HL-60 (cell line): Measurements from ENCODE around the gene TM4SF1.

Experiments used
- DNase-seq, 2 experiments: peaks; one replicate each; pipeline ENCODE4 v3.0.0-alpha.2; 2010 to 2020; ENCODE audit warnings: low read depth in 1 of 2, low spot score in 1 of 2
- H3K27ac ChIP-seq: fragments of 250-450 bp; sonication (Bioruptor Pico); replicated peaks from 2 replicates; pipeline ENCODE4 v1.5.1; 2020; ENCODE audit warnings: mild to moderate bottlenecking, moderate library complexity
- H3K27me3 ChIP-seq: fragments of 250-450 bp; sonication (Bioruptor Pico); 2 replicates; pipeline ENCODE4 v1.5.1; 2021; ENCODE audit warnings: mild to moderate bottlenecking, moderate library complexity; ENCODE audit not compliant: insufficient read depth, poor library complexity, severe bottlenecking
- H3K4me3 ChIP-seq: replicated peaks from 2 replicates; pipeline ENCODE4 v1.5.1; 2011; ENCODE audit warnings: mild to moderate bottlenecking, control low read depth, low read length; ENCODE audit not compliant: insufficient read depth
- CTCF ChIP-seq: IDR thresholded peaks from one replicate; pipeline ENCODE4 v1.5.1; 2011; ENCODE audit warnings: low read length, control low read depth, inconsistent platforms; ENCODE audit not compliant: insufficient read depth
- GABPA ChIP-seq: IDR thresholded peaks from 2 replicates; pipeline ENCODE4 v1.6.1; 2012; ENCODE audit warnings: low read depth
- POLR2AphosphoS5 ChIP-seq: IDR thresholded peaks from 2 replicates; pipeline ENCODE4 v1.6.1; 2012; ENCODE audit warnings: low read depth
- SPI1 ChIP-seq: IDR thresholded peaks from 2 replicates; pipeline ENCODE4 v1.6.1; 2012; ENCODE audit warnings: low read depth, mild to moderate bottlenecking, borderline replicate concordance
- TF ChIP-seq, protein P1 (sequence below): IDR thresholded peaks from 2 replicates; pipeline ENCODE4 v1.6.1; 2012; ENCODE audit warnings: low read depth; ENCODE audit not compliant: insufficient replicate concordance

TM4SF1 gene

GRCh38 chr3:149352556-149352955 lies 24.9 kb downstream of the TM4SF1 start:
- H3K27me3 ChIP-seq, result no peaks in the 10 kb centered on the region
- DNase-seq, result peak; percentile 26 to 45
- no peak overlapping the region for H3K4me3 ChIP-seq
- no peak overlapping the region for H3K27ac ChIP-seq
- TF ChIP-seq CTCF, result peak; percentile 58
- TF ChIP-seq, protein P1, sequence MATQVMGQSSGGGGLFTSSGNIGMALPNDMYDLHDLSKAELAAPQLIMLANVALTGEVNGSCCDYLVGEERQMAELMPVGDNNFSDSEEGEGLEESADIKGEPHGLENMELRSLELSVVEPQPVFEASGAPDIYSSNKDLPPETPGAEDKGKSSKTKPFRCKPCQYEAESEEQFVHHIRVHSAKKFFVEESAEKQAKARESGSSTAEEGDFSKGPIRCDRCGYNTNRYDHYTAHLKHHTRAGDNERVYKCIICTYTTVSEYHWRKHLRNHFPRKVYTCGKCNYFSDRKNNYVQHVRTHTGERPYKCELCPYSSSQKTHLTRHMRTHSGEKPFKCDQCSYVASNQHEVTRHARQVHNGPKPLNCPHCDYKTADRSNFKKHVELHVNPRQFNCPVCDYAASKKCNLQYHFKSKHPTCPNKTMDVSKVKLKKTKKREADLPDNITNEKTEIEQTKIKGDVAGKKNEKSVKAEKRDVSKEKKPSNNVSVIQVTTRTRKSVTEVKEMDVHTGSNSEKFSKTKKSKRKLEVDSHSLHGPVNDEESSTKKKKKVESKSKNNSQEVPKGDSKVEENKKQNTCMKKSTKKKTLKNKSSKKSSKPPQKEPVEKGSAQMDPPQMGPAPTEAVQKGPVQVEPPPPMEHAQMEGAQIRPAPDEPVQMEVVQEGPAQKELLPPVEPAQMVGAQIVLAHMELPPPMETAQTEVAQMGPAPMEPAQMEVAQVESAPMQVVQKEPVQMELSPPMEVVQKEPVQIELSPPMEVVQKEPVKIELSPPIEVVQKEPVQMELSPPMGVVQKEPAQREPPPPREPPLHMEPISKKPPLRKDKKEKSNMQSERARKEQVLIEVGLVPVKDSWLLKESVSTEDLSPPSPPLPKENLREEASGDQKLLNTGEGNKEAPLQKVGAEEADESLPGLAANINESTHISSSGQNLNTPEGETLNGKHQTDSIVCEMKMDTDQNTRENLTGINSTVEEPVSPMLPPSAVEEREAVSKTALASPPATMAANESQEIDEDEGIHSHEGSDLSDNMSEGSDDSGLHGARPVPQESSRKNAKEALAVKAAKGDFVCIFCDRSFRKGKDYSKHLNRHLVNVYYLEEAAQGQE, result no peak
- TF ChIP-seq GABPA, result no peak
- no peak for TF ChIP-seq SPI1
- no peak for TF ChIP-seq POLR2AphosphoS5

DNA sequence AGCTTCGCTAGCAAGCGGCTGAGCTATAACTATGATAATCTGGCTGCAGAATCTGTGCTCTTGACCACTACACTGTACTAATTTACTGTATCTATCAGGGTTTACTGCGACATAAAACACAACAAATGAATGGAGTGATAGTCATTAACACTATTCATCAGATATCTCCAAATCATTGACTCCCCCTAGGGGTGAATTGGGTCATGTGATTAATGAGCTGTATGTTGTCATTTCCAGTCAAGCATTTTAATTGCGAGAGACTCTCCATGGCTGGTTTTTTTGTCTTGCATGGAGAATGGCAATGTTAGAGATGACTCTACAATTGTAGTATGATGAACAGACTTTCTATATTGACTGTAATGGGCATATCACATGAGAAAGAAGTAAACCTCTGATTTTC lies 33.5 kb downstream of the TM4SF1 start:
- Histone ChIP-seq H3K4me3 (no peak overlapping the region), H3K27me3 (no peaks in the 10 kb centered on the region), H3K27ac (no peak overlapping the region)
- TF ChIP-seq POLR2AphosphoS5, result no peak
- TF ChIP-seq, protein P1, result no peak
- no peak for TF ChIP-seq GABPA
- no peak for TF ChIP-seq SPI1
- TF ChIP-seq CTCF, result no peak
- no peak for DNase-seq

DNA sequence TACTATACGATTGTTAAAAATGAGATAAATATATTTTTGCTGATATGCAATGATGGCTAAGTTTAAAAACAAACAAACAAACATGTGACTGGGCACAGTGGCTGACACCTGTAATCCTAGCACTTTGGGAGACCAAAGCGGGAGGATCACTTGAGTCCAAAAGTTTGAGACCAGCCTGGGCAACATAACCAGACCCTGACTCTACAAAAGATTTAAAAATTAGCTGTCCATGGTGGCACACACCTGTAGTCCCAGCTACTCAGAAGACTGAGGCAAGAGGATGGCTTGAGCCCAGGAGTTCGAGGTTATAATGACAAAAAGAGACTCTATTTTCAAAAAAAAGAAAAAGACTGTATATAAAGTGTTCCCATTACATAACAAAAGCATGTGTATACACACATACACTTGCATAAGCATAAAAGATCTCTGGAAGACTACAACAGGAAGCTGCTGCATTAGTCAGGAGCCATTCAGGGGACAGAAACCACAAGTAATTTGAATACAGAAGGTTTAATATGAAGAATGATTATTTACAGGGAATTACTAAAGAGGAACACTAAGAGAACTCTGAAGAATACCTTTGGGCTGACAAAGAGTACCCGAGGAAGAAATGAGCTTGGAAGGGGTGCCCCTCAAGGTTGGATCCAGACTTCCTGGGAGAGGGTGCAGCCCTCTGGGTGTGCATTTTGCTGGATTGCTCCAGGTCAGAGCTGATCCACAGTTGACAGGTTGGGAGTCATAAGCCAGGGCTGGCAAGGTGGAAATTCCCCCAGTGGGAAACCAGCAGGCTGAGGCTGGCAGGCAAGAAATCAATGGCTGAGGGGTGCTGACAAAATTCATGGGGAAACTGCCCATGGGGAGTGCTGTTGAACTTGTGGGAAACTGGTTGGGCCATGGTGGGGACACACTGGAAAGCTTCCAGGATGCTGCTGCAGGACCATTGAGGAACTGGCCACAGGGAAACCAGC lies 34.8 kb downstream of the TM4SF1 start:
- TF ChIP-seq SPI1 (no peak), CTCF (no peak)
- TF ChIP-seq, protein P1, result peak; percentile 43
- no peak for DNase-seq
- H3K27ac ChIP-seq, result no peak overlapping the region
- no peak overlapping the region for H3K4me3 ChIP-seq
- no peaks in the 10 kb centered on the region for H3K27me3 ChIP-seq
